Sigmoid colon (tissue), 7 donors: ENCODE measurements around the gene TMC1. TPM values are rescaled to one million over a fixed set of nuclear protein-coding genes. Genes with fewer than 3 reads are reported as not detected.

Experiments
- DNase-seq: peaks from one replicate; pipeline ENCODE4 v3.0.0-alpha.2; 2019
- H3K27ac ChIP-seq, 4 donors: fragments of 200-600 bp; sonication (generic); one replicate each; pipeline ENCODE4 v1.5.1; 2016 to 2019; ENCODE audit warnings: mild to moderate bottlenecking in 1 of 4
- H3K27me3 ChIP-seq, 3 donors: fragments of 200-600 bp; sonication (generic); one replicate each; pipeline ENCODE4 v1.5.1; 2019; ENCODE audit warnings: mild to moderate bottlenecking in 1 of 3
- H3K36me3 ChIP-seq, 4 donors: fragments of 200-600 bp; sonication (generic); one replicate each; pipeline ENCODE4 v1.5.1; 2016 to 2019
- H3K4me1 ChIP-seq, 4 donors: fragments of 200-600 bp; sonication (generic); one replicate each; pipeline ENCODE4 v1.5.1; 2017 to 2019
- H3K4me3 ChIP-seq, 4 donors: fragments of 200-600 bp; sonication (generic); one replicate each; pipeline ENCODE4 v1.5.1; 2017 to 2019; ENCODE audit warnings: mild to moderate bottlenecking in 2 of 4, moderate library complexity in 1 of 4
- H3K9me3 ChIP-seq, 4 donors: fragments of 200-600 bp in 3 of 4; sonication (generic) in 3 of 4; one replicate each; pipeline versions ENCODE4 v1.5.1 to v1.6.1; 2013 to 2019
- CTCF ChIP-seq, 4 experiments: fragments of 450-650 bp in 3 of 4; fragments of 200-600 bp in 1 of 4; IDR thresholded peaks; one replicate each; pipeline ENCODE4 v1.5.1; 2016 to 2019; ENCODE audit warnings: antibody characterized with exemption in 4 of 4, mild to moderate bottlenecking in 3 of 4, moderate library complexity in 2 of 4
- EP300 ChIP-seq, 4 donors: sonication (generic); formaldehyde crosslinking; IDR thresholded peaks; one replicate each; pipeline ENCODE4 v1.6.1; 2017; ENCODE audit warnings: antibody characterized with exemption in 4 of 4
- POLR2A ChIP-seq, 2 donors: fragments of 450-650 bp; IDR thresholded peaks; one replicate each; pipeline ENCODE4 v1.6.1; 2016; ENCODE audit warnings: antibody characterized with exemption in 2 of 2, mild to moderate bottlenecking in 2 of 2, moderate library complexity in 2 of 2
- WGBS, 2 donors: extraction: QIAGEN DNeasy Blood & Tissue Kit; methylation state at CpG; one replicate each; pipeline ENCODE4 v1.1.7; 2013; 5-methylcytosine and 5-hydroxymethylcytosine counted together
- intact Hi-C: fragments of 100-400 bp; cut with DNase I; formaldehyde crosslinking; loops from one replicate; pipeline ENCODE4 v1.15.1; 2023
- polyA plus RNA-seq, 3 donors: library from polyadenylated mRNA; stranded (reverse); fragments of 200-250 nt; gene quantifications; one replicate each; pipeline ENCODE4 v1.2.3, GENCODE V29; 2013
- total RNA-seq, 4 donors: library from RNA; depleted of rRNA; stranded (reverse); fragments of >200 nt; gene quantifications; one replicate each; pipeline ENCODE4 v1.1.0, GENCODE V29; 2016
- donor health status: healthy with polysubstance abuse.
- donor health status: Bipolar disorder and iron deficiency.
- donor health status: healthy.

Gene TMC1
- total and polyA plus RNA-seq, 7 donors, result under 0.01 to 1.5 (median 0.51) TPM; not detected in 4

- intact Hi-C loops, result no loop called here
- Histone ChIP-seq H3K9me3 (no peaks in the 10 kb centered on the region), H3K27ac (no peak overlapping the region), H3K4me3 (no peak overlapping the region), H3K4me1 (peaks cover 0 to 20% (median 17%) of the 10 kb centered on the region in 4 donors), H3K27me3 (no peaks in the 10 kb centered on the region), H3K36me3 (peaks cover 0 to 21% (median 5%) of the 10 kb centered on the region in 4 donors)
- no peak for DNase-seq
- whole genome bisulfite sequencing, 2 donors, result 14 to 67% methylated on average over 1 of the region's 1 CpG
- no peak for TF ChIP-seq CTCF (IDR thresholded peaks at IDR 0.05)
- no peak for TF ChIP-seq POLR2A (IDR thresholded peaks at IDR 0.05)
- no peak for TF ChIP-seq EP300 (IDR thresholded peaks at IDR 0.05)
Measured at GRCh38 chr9:72884508-72884907, 363.1 kb downstream of the TMC1 start.

Other genes starting within 250 kb of the TMC1 start
- 100 to 1,000 TPM; 126 to 307 (median 177) TPM for gene ZFAND5, start 156.4 kb upstream of the TMC1 start, total RNA-seq
- gene ZFAND5, start 156.4 kb upstream of the TMC1 start, polyA plus RNA-seq, result 10 to 100 TPM; 49.5 to 78.3 (median 78.1) TPM